ENCODE results near the gene SERPINE3. TPM values are rescaled to one million over a fixed set of nuclear protein-coding genes. Genes with fewer than 3 reads are reported as not detected.

The SERPINE3 gene
- total RNA-seq, 1 donor from 2014 or later: not detected

- no peaks in the 10 kb centered on the region for H3K36me3 Mint-ChIP-seq (ENCODE audit: low read depth, unreplicated experiment)
- H3K4me3 Mint-ChIP-seq (ENCODE audit: unreplicated experiment): no peak overlapping the region
- TF ChIP-seq CTCF (IDR thresholded peaks at IDR 0.05; ENCODE audit: unreplicated experiment): no peak
- DNase-seq (ENCODE audit: low spot score): no peak
- no peaks in the 10 kb centered on the region for H3K9me3 Mint-ChIP-seq (ENCODE audit: unreplicated experiment)
- H3K4me1 Mint-ChIP-seq (ENCODE audit: unreplicated experiment): peaks cover 9% of the 10 kb centered on the region
- peaks cover 2% of the 10 kb centered on the region for H3K27me3 Mint-ChIP-seq (ENCODE audit: unreplicated experiment)
- H3K27ac Mint-ChIP-seq (ENCODE audit: unreplicated experiment): no peak overlapping the region
These were observed 651 bp downstream of the SERPINE3 start for GRCh38 chr13:51339952-51340732.

GRCh38 chr13:51341232-51341631 is 1.7 kb downstream of the SERPINE3 start:
- DNase-seq (ENCODE audit: low spot score): no peak
- no peak overlapping the region for H3K27ac Mint-ChIP-seq (ENCODE audit: unreplicated experiment)
- H3K36me3 Mint-ChIP-seq (ENCODE audit: low read depth, unreplicated experiment): no peaks in the 10 kb centered on the region
- no peaks in the 10 kb centered on the region for H3K27me3 Mint-ChIP-seq (ENCODE audit: unreplicated experiment)
- peaks cover 9% of the 10 kb centered on the region for H3K4me1 Mint-ChIP-seq (ENCODE audit: unreplicated experiment)
- H3K9me3 Mint-ChIP-seq (ENCODE audit: unreplicated experiment): no peaks in the 10 kb centered on the region
- no peak for TF ChIP-seq CTCF (IDR thresholded peaks at IDR 0.05; ENCODE audit: unreplicated experiment)
- H3K4me3 Mint-ChIP-seq (ENCODE audit: unreplicated experiment): no peak overlapping the region

GRCh38 chr13:51341791-51342190 is 2.3 kb downstream of the SERPINE3 start:
- Mint-ChIP-seq H3K36me3 (ENCODE audit: low read depth, unreplicated experiment) (no peaks in the 10 kb centered on the region), H3K27me3 (ENCODE audit: unreplicated experiment) (peaks cover 3% of the 10 kb centered on the region), H3K4me3 (ENCODE audit: unreplicated experiment) (no peak overlapping the region)

GRCh38 chr13:51342706-51343105 is 3.2 kb downstream of the SERPINE3 start:
- Mint-ChIP-seq H3K9me3 (ENCODE audit: unreplicated experiment) (no peaks in the 10 kb centered on the region), H3K4me1 (ENCODE audit: unreplicated experiment) (peaks cover 9% of the 10 kb centered on the region), H3K36me3 (ENCODE audit: low read depth, unreplicated experiment) (no peaks in the 10 kb centered on the region), H3K27me3 (ENCODE audit: unreplicated experiment) (peaks cover 3% of the 10 kb centered on the region), H3K27ac (ENCODE audit: unreplicated experiment) (no peak overlapping the region), H3K4me3 (ENCODE audit: unreplicated experiment) (no peak overlapping the region)
- no peak for TF ChIP-seq CTCF (IDR thresholded peaks at IDR 0.05; ENCODE audit: unreplicated experiment)
- DNase-seq (ENCODE audit: low spot score): no peak

More at GRCh38 chr13:51341791-51342190, 2.3 kb downstream of the SERPINE3 start:
- no peak for TF ChIP-seq CTCF (IDR thresholded peaks at IDR 0.05; ENCODE audit: unreplicated experiment)
- Mint-ChIP-seq H3K9me3 (ENCODE audit: unreplicated experiment) (no peaks in the 10 kb centered on the region), H3K27ac (ENCODE audit: unreplicated experiment) (no peak overlapping the region), H3K4me1 (ENCODE audit: unreplicated experiment) (peaks cover 9% of the 10 kb centered on the region)
- DNase-seq (ENCODE audit: low spot score): no peak

GRCh38 chr13:51343475-51343874 is 4.0 kb downstream of the SERPINE3 start:
- no peak overlapping the region for H3K27ac Mint-ChIP-seq (ENCODE audit: unreplicated experiment)
- H3K27me3 Mint-ChIP-seq (ENCODE audit: unreplicated experiment): peaks cover 3% of the 10 kb centered on the region
- no peaks in the 10 kb centered on the region for H3K9me3 Mint-ChIP-seq (ENCODE audit: unreplicated experiment)
- no peak overlapping the region for H3K4me3 Mint-ChIP-seq (ENCODE audit: unreplicated experiment)
- H3K36me3 Mint-ChIP-seq (ENCODE audit: low read depth, unreplicated experiment): no peaks in the 10 kb centered on the region
- no peak for TF ChIP-seq CTCF (IDR thresholded peaks at IDR 0.05; ENCODE audit: unreplicated experiment)
- no peak for DNase-seq (ENCODE audit: low spot score)
- H3K4me1 Mint-ChIP-seq (ENCODE audit: unreplicated experiment): peaks cover 9% of the 10 kb centered on the region

Measured in endothelial cell (in vitro differentiated cells).